Measurements from ENCODE around the gene VEGFD.

Gene VEGFD

DNA sequence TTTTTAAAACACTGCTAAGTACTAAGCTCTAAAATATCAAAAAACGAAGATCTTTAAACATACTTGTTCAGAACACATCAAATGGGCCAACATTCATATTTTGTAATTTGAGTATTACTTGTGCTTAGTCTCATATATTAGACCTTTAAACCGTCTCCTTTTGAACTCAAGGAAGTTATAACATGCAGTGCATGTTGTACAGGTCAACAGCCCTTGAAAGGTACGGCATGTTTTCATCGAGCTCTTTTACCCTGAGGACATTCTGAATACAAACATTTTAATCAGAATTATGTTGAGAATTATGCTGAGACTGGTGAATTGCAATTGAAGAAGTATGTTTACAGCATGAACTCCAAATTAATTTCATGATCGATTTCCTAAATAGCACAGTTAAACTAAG is 61.7 kb downstream of the VEGFD start:
- H3K27ac ChIP-seq, result no peak overlapping the region
- TF ChIP-seq CTCF (conservative IDR thresholded peaks at IDR 0.05), result no peak

- no peak for TF ChIP-seq CTCF (conservative IDR thresholded peaks at IDR 0.05)
- H3K27ac ChIP-seq, result no peak overlapping the region
These were observed 62.1 kb downstream of the VEGFD start for GRCh38 chrX:15322072-15322471.

DNA sequence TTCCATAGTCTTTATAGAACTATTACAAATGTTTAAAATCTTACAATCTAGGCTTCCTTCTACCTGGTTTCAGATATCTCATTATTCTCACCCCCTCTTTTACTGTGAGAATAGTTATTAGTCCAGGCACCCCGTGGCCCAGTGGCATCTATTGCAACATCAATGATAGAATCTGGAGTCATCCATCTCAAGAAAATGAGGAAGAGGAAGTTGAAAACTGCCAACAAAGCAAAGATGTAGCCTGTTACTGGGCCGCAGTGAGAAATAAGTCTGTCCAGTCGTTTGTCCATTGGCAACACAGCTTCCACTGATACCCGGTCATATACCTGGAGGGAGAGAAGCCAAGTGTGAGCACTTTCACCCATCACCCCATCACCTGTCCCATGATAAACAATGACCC is 62.8 kb downstream of the VEGFD start:
- no peak for TF ChIP-seq CTCF (conservative IDR thresholded peaks at IDR 0.05)
- H3K27ac ChIP-seq, result no peak overlapping the region

DNA sequence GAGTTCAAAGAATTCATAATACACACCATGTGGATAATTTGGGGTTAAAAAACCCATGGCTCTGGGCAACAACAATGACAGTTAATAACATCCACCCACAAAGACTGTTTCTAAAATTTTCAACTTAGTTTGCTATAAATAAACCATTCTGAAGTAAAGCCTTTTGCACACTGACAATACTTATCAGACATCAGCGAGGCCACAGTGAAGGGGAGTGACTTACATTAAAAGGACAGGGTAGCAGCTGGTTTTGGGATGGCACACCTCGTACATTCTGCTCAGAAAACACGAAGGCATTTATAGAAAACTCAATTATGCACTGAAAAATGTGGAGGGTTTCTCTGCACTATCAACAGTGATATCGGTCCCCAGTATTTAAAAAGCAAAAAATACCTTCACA is 63.9 kb downstream of the VEGFD start:
- H3K27ac ChIP-seq, result no peak overlapping the region
- TF ChIP-seq CTCF (conservative IDR thresholded peaks at IDR 0.05), result no peak

DNA sequence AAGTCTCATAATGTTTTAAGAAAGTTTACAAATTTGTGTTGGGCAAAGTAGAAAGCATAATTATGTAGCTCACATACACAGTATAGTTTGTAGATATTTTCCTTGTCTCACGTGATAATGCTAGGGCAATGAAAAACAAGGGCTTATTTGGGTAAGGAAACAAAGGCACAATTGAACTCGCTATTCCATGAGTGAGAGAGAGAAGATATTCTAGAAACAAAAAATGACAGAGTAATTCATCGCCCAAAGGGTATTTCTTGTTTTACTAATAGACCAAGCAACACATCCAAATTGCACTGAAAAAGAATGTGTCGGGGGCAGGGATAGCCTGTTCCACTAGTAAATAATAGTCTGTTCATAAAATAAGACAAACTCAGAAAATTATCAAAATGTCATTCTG is 65.1 kb downstream of the VEGFD start:
- no peak for TF ChIP-seq CTCF (conservative IDR thresholded peaks at IDR 0.05)
- H3K27ac ChIP-seq, result no peak overlapping the region

DNA sequence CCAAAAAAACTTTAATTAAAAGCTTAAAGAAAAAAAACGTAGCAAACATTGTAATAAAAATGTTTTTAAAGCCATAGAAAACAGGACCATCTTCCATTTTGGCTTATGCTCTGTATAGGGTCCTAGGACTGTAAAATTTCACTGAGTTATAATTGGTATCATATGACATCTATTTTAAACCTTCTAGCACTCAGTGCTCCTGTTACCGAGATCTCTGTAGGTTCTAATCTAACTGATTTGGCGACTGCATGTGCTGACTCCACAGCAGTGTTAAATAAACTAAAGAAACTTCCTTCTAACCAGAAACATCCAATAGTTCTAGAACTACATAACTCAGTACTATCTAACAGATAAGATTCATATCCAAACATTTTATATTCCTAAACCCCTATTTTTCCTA is 68.7 kb downstream of the VEGFD start, which contains the start of gene ASB11:
Gene ASB11 (minus strand): TSS at position 132 of the 400 bp plus-strand sequence. CDS start 35 bp downstream, at position 97.
- no peak within 1 kb of the TSS for H3K27ac ChIP-seq
- no peak for TF ChIP-seq CTCF (conservative IDR thresholded peaks at IDR 0.05)

GRCh38 chrX:15314472-15314871 is 69.7 kb downstream of the VEGFD start:
- H3K27ac ChIP-seq, result no peak overlapping the region
- TF ChIP-seq CTCF (conservative IDR thresholded peaks at IDR 0.05), result no peak

- peak overlapping the region; percentile 77 for H3K27ac ChIP-seq
- TF ChIP-seq CTCF (conservative IDR thresholded peaks at IDR 0.05), result no peak
These were observed 73.1 kb downstream of the VEGFD start for GRCh38 chrX:15311119-15311518.
